Endothelial cell of umbilical vein (primary cell): ENCODE data around the gene AMT. TPM values are rescaled to one million over a fixed set of nuclear protein-coding genes. Genes with fewer than 3 reads are reported as not detected.

Experiments used
- BruUV-seq: library from RNA; stranded (reverse); fragments of 400-500 nt; replicated peaks from 2 replicates; lab custom pipeline; 2021; lab: Mats Ljungman, UMichigan
- CTCF ChIA-PET: fragments of 300-600, 350-600 bp; sonication (Branson Sonifier 250); formaldehyde crosslinking; loops from one replicate; lab custom pipeline; 2021; ENCODE audit warnings: antibody characterized with exemption, inconsistent platforms; lab: Charles Lee
- POLR2A ChIA-PET: fragments of 300-600, 350-600 bp; sonication (Branson Sonifier 250); formaldehyde crosslinking; loops from one replicate; lab custom pipeline; 2021; ENCODE audit warnings: antibody characterized with exemption, inconsistent platforms; lab: Charles Lee
- DNase-seq: peaks from one replicate; pipeline ENCODE4 v3.0.0-alpha.2; 2011; ENCODE audit warnings: low read depth, low spot score
- FAIRE-seq: peaks from 2 replicates; lab custom pipeline; 2011; peaks lifted over from hg19 to GRCh38; lab: Jason Lieb, UNC
- H2AFZ ChIP-seq: 2 replicates; pipeline ENCODE4 v1.6.0; 2012; ENCODE audit warnings: low read depth, low read length, control low read depth, inconsistent platforms
- H3K27ac ChIP-seq: 2 replicates; pipeline ENCODE4 v1.5.1; 2011; ENCODE audit warnings: low read depth, mild to moderate bottlenecking, control low read depth, low read length, moderate library complexity; ENCODE audit not compliant: insufficient read depth
- H3K27me3 ChIP-seq, 2 experiments: 2 replicates each; pipeline versions ENCODE4 v1.6.0 to v1.6.1; 2011; ENCODE audit warnings: low read length in 2 of 2, mixed read lengths in 1 of 2; ENCODE audit not compliant: control insufficient read depth in 2 of 2, insufficient read depth in 2 of 2
- H3K36me3 ChIP-seq, 2 experiments: 2 replicates in 1 of 2; 3 replicates in 1 of 2; pipeline ENCODE4 v1.5.1; 2011; ENCODE audit warnings: low read length in 2 of 2, mild to moderate bottlenecking in 1 of 2, moderate library complexity in 1 of 2; ENCODE audit not compliant: control insufficient read depth in 2 of 2, insufficient read depth in 2 of 2; ENCODE audit errors: extremely low read depth in 1 of 2
- H3K4me1 ChIP-seq: 3 replicates; pipeline ENCODE4 v1.5.1; 2011; ENCODE audit warnings: mild to moderate bottlenecking, low read length; ENCODE audit not compliant: control insufficient read depth, insufficient read depth; ENCODE audit errors: extremely low read depth
- H3K4me2 ChIP-seq: 2 replicates; pipeline ENCODE4 v1.6.1; 2011; ENCODE audit warnings: low read length, control low read depth, mixed read lengths; ENCODE audit not compliant: insufficient read depth
- H3K4me3 ChIP-seq, 3 experiments: fragments of 200-600 bp in 1 of 3; sonication (generic), shearing (Covaris generic) in 1 of 3; replicated peaks in 1 of 3; 2 replicates each; pipeline ENCODE4 v1.5.1; 2011 to 2016; ENCODE audit warnings: control low read depth in 3 of 3, low read length in 3 of 3, mild to moderate bottlenecking in 2 of 3, inconsistent platforms in 1 of 3, low read depth in 1 of 3, moderate library complexity in 1 of 3; ENCODE audit not compliant: insufficient read depth in 1 of 3
- H3K79me2 ChIP-seq: 2 replicates; pipeline ENCODE4 v1.6.0; 2012; ENCODE audit warnings: low read length, inconsistent platforms; ENCODE audit not compliant: control insufficient read depth, insufficient read depth
- H3K9ac ChIP-seq: replicated peaks from 2 replicates; pipeline ENCODE3; 2011; ENCODE audit warnings: low read length, control low read depth; ENCODE audit not compliant: insufficient read depth; ENCODE audit errors: extremely low read depth
- H3K9me1 ChIP-seq: replicated peaks from 3 replicates; pipeline ENCODE4 v1.6.0; 2011; ENCODE audit warnings: mild to moderate bottlenecking, low read length; ENCODE audit not compliant: control insufficient read depth, insufficient read depth; ENCODE audit errors: extremely low read depth
- H3K9me3 ChIP-seq: replicated peaks from 2 replicates; pipeline ENCODE4 v1.5.1; 2012; ENCODE audit warnings: low read length, inconsistent platforms; ENCODE audit not compliant: control insufficient read depth, insufficient read depth
- H4K20me1 ChIP-seq: replicated peaks from 2 replicates; pipeline ENCODE3; 2011; ENCODE audit warnings: mild to moderate bottlenecking, low read length; ENCODE audit not compliant: control insufficient read depth, insufficient read depth; ENCODE audit errors: extremely low read depth
- EZH2 ChIP-seq: IDR thresholded peaks from 2 replicates; pipeline ENCODE4 v1.6.1; 2012; ENCODE audit warnings: borderline replicate concordance, low read depth, mild to moderate bottlenecking, moderate library complexity, low read length, inconsistent platforms; ENCODE audit not compliant: severe bottlenecking
- FOS ChIP-seq: IDR thresholded peaks from 2 replicates; pipeline ENCODE4 v1.6.1; 2011; ENCODE audit warnings: mild to moderate bottlenecking, low read length, moderate library complexity, borderline replicate concordance; ENCODE audit not compliant: insufficient read depth
- GATA2 ChIP-seq: IDR thresholded peaks from 2 replicates; pipeline ENCODE4 v1.7.0; 2011; ENCODE audit warnings: low read depth, mild to moderate bottlenecking, moderate library complexity, mixed read lengths, low read length; ENCODE audit not compliant: insufficient read length, insufficient read depth
- JUN ChIP-seq: IDR thresholded peaks from 2 replicates; pipeline ENCODE4 v1.6.1; 2011; ENCODE audit warnings: borderline replicate concordance, low read depth; ENCODE audit not compliant: insufficient read length, insufficient read depth
- MAX ChIP-seq: IDR thresholded peaks from 2 replicates; pipeline ENCODE4 v1.6.1; 2011; ENCODE audit not compliant: insufficient read depth, insufficient read length
- MYC ChIP-seq: IDR thresholded peaks from one replicate; pipeline ENCODE4 v1.6.1; 2011; ENCODE audit warnings: mild to moderate bottlenecking, low read depth, low read length
- POLR2A ChIP-seq: IDR thresholded peaks from 2 replicates; pipeline ENCODE4 v1.6.1; 2012; ENCODE audit warnings: low read depth, mild to moderate bottlenecking, control low read depth, low read length
- POLR2AphosphoS5 ChIP-seq: IDR thresholded peaks from 2 replicates; pipeline ENCODE4 v1.6.1; 2012; ENCODE audit warnings: low read depth, mild to moderate bottlenecking, control low read depth, low read length, moderate library complexity; ENCODE audit not compliant: insufficient read depth
- dilution Hi-C: fragments of 300-500 bp; cut with MboI; formaldehyde crosslinking; loops from one replicate; pipeline ENCODE4 v1.15.0; 2019; ENCODE audit warnings: low sequenced_read_pairs; ENCODE audit not compliant: extremely low pct_ligation_motif_present
- intact Hi-C: fragments of 100-400 bp; cut with micrococcal nuclease; formaldehyde crosslinking; loops from one replicate; pipeline ENCODE4 v1.10.0; 2022
- polyA plus RNA-seq, 4 experiments: library from polyadenylated mRNA; depleted of rRNA in 3 of 4; stranded (reverse) in 3 of 4; unstranded in 1 of 4; fragments of >200 nt; gene quantifications; 2 replicates each; pipeline versions ENCODE4 v1.2.1 to v1.2.3, GENCODE V29; 2011 to 2012; ENCODE audit warnings: missing spikeins in 1 of 4
- total RNA-seq: library from RNA; stranded (reverse); gene quantifications from 2 replicates; pipeline ENCODE4 v1.2.3, GENCODE V29; 2021
- TF ChIP-seq, protein P1 (sequence below), 2 donors: IDR thresholded peaks; 1 replicate in 1 of 2; 2 replicates in 1 of 2; pipeline ENCODE4 v1.5.1; 2011; ENCODE audit warnings: low read length in 2 of 2, mild to moderate bottlenecking in 2 of 2, moderate library complexity in 2 of 2, control low read depth in 1 of 2, inconsistent platforms in 1 of 2, low read depth in 1 of 2; ENCODE audit not compliant: insufficient read depth in 1 of 2; ENCODE audit errors: extremely low read depth in 1 of 2

AMT gene
- total and polyA plus RNA-seq, 2 donors (not counting 3 experiments of a cell fraction or from before 2014, with no cell fraction given): 4.4 to 9.0 TPM

DNA sequence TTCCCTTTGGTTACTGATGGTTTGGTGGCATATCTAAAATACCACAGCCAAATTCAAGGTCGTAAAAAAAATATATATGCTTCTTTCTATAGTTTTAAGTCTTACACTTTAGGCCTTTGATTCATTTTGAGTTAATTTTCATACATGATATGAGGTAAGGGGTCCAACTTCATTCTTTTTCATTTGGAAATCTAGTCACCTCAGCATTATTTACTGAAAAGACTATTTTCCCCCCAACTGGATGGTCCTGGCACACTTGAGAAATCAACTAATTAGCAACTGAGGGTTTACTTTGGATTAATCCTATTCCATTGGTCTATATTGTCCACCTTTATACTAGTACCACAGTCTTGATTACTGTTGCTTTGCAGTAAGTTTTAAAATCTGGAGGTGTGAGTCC is 36.7 kb downstream of the AMT start:
- intact Hi-C loops (no loop called here), dilution Hi-C loops (no loop called here)
- Histone ChIP-seq H3K4me3 (no peak overlapping the region), H3K79me2 (peaks cover 98% of the 10 kb centered on the region), H3K36me3 (peaks cover 0 to 2% of the 10 kb centered on the region in 2 experiments), H3K4me2 (no peak overlapping the region), H3K9me3 (no peaks in the 10 kb centered on the region), H4K20me1 (peaks cover 15% of the 10 kb centered on the region), H3K9me1 (peaks cover 2% of the 10 kb centered on the region), H2AFZ (no peak overlapping the region), H3K27ac (no peak overlapping the region), H3K9ac (no peak overlapping the region), H3K27me3 (no peaks in the 10 kb centered on the region), H3K4me1 (peaks cover 8% of the 10 kb centered on the region)
- POLR2A ChIA-PET: interaction anchor here (0.5 kb wide), 1 partner anchor 13 kb away, joined by 8 read pairs; no protein-coding TSS in a partner anchor
- DNase-seq (no peak), FAIRE-seq (no peak)
- no TSS peak for BruUV-seq
- TF ChIP-seq EZH2 (no peak), MYC (no peak), POLR2AphosphoS5 (no peak), FOS (no peak), GATA2 (no peak), JUN (no peak), MAX (no peak), POLR2A (no peak)
- TF ChIP-seq, protein P1, sequence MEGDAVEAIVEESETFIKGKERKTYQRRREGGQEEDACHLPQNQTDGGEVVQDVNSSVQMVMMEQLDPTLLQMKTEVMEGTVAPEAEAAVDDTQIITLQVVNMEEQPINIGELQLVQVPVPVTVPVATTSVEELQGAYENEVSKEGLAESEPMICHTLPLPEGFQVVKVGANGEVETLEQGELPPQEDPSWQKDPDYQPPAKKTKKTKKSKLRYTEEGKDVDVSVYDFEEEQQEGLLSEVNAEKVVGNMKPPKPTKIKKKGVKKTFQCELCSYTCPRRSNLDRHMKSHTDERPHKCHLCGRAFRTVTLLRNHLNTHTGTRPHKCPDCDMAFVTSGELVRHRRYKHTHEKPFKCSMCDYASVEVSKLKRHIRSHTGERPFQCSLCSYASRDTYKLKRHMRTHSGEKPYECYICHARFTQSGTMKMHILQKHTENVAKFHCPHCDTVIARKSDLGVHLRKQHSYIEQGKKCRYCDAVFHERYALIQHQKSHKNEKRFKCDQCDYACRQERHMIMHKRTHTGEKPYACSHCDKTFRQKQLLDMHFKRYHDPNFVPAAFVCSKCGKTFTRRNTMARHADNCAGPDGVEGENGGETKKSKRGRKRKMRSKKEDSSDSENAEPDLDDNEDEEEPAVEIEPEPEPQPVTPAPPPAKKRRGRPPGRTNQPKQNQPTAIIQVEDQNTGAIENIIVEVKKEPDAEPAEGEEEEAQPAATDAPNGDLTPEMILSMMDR (IDR thresholded peaks at IDR 0.05; ENCODE audit: extremely low read depth in 1 of 2, insufficient read depth in 1 of 2, low read depth in 1 of 2, low read length in 2 of 2): no peak
- CTCF ChIA-PET: interaction anchor here (1.3 kb wide), 1 partner anchor 64 kb away, joined by 3 read pairs; no protein-coding TSS in a partner anchor
